Heart left ventricle (tissue), 16 donors: ENCODE measurements around the gene ATP2B2. TPM values are rescaled to one million over a fixed set of nuclear protein-coding genes. Genes with fewer than 3 reads are reported as not detected.

Source experiments
- ATAC-seq, 4 donors: fragments of 200-7000 bp; cut with Tn5 transposase; one replicate each; pipeline ENCODE4 v1.9.1; 2020 to 2022; ENCODE audit warnings: moderate library complexity in 4 of 4, mild to moderate bottlenecking in 3 of 4, moderate number of reproducible peaks in 1 of 4
- DNase-seq, 5 donors: peaks; one replicate each; pipeline ENCODE4 v3.0.0-alpha.2; 2020
- H3K27ac ChIP-seq, 12 donors: fragments of 200-600 bp; sonication (generic) in 4 of 12; one replicate each; pipeline versions ENCODE4 v1.5.0 to v1.8.0; 2016 to 2022; ENCODE audit warnings: mild to moderate bottlenecking in 2 of 12
- H3K27me3 ChIP-seq, 9 donors: fragments of 200-600 bp; sonication (generic) in 2 of 9; one replicate each; pipeline versions ENCODE4 v1.5.1 to v1.8.0; 2016 to 2022; ENCODE audit warnings: mild to moderate bottlenecking in 3 of 9
- H3K36me3 ChIP-seq, 9 donors: fragments of 200-600 bp; sonication (generic) in 2 of 9; one replicate each; pipeline versions ENCODE4 v1.5.0 to v1.8.0; 2018 to 2022; ENCODE audit warnings: mild to moderate bottlenecking in 2 of 9
- H3K4me1 ChIP-seq, 12 donors: fragments of 200-600 bp; sonication (generic) in 4 of 12; one replicate each; pipeline versions ENCODE4 v1.5.0 to v1.8.0; 2016 to 2022; ENCODE audit warnings: mild to moderate bottlenecking in 3 of 12
- H3K4me3 ChIP-seq, 12 donors: fragments of 200-600 bp; sonication (generic) in 4 of 12; one replicate each; pipeline versions ENCODE4 v1.5.0 to v1.8.0; 2017 to 2022; ENCODE audit warnings: mild to moderate bottlenecking in 9 of 12, moderate library complexity in 4 of 12
- H3K9me3 ChIP-seq, 12 donors: fragments of 200-600 bp; sonication (generic) in 4 of 12; one replicate each; pipeline versions ENCODE4 v1.5.0 to v1.8.0; 2016 to 2022; ENCODE audit warnings: mild to moderate bottlenecking in 1 of 12
- POLR2A ChIP-seq, 2 donors: fragments of 450-650 bp; IDR thresholded peaks; one replicate each; pipeline ENCODE4 v1.6.1; 2017; ENCODE audit warnings: antibody characterized with exemption in 2 of 2, mild to moderate bottlenecking in 2 of 2, moderate library complexity in 2 of 2
- WGBS, 4 donors: extraction: QIAGEN DNeasy Blood & Tissue Kit in 2 of 4; methylation state at CpG; one replicate each; pipeline versions ENCODE4 v1.1.5 to v1.1.7; 2013 to 2018; 5-methylcytosine and 5-hydroxymethylcytosine counted together
- intact Hi-C, 10 donors: fragments of 100-400 bp; cut with DNase I; formaldehyde crosslinking; loops; one replicate each; pipeline versions ENCODE4 v1.11.1 to v1.14.2; 2022
- polyA plus RNA-seq, 2 donors: library from polyadenylated mRNA; stranded (reverse); fragments of 200-250 nt; gene quantifications; one replicate each; pipeline ENCODE4 v1.2.3, GENCODE V29; 2013
- total RNA-seq, 9 donors: library from RNA; depleted of rRNA in 2 of 9; stranded (reverse); fragments of >200 nt in 2 of 9; fragmentation: NEBNext Ultra II Directional in 3 of 9; extraction: Animal tissue kit (Norgen Biotek cat#: 25700) in 3 of 9; gene quantifications; one replicate each; pipeline versions ENCODE4 v1.1.0 to v1.2.4, GENCODE V29; 2016 to 2023
- TF ChIP-seq, protein P1 (sequence below), 12 donors: fragments of 200-600 bp; sonication (generic) in 4 of 12; IDR thresholded peaks; one replicate each; pipeline versions ENCODE4 v1.5.0 to v1.8.0; 2018 to 2022; ENCODE audit warnings: antibody characterized with exemption in 12 of 12, mild to moderate bottlenecking in 5 of 12
- donor health status: ischemic (EF 13 %, LVEDD 7.1; RV severe dilation, severe dysfunction).
- donor health status: healthy with polysubstance abuse.
- donor health status: DM: no; HTN: yes; CAD: no.
- donor health status: DM: no; HTN: no; CAD: no.
- donor health status: ischemic (EF 25% LVEDD 6.9; RV normal size, moderate dysfunction).
- donor health status: ischemic (EF 25% LVEDD 5.7; RV mildly dilated, moderate dysfunction).
- donor health status: healthy.
- donor health status: DM: yes; HTN: yes; CAD: no.
- donor health status: ischemic (EF 35%, LVEDD 5.7; RV mildly dilated, moderate dysfunction).
- donor health status: nonischemic (EF 11% LVEDD 7.7; RV severe dilation, severe dysfunction).
- donor health status: DM: yes; HTN: yes; CAD: no.
- donor health status: PGD.
- donor health status: ischemic (EF 29% LVEDD 5.4; RV normal size, mild dysfunction).
- donor health status: nonischemic (EF 23%, LVEDD 6.1; RV moderate dilation, normal function).

Gene ATP2B2
- total and polyA plus RNA-seq, 11 donors = 0.01 to 0.35 (median 0.12) TPM; not detected in 3

DNA sequence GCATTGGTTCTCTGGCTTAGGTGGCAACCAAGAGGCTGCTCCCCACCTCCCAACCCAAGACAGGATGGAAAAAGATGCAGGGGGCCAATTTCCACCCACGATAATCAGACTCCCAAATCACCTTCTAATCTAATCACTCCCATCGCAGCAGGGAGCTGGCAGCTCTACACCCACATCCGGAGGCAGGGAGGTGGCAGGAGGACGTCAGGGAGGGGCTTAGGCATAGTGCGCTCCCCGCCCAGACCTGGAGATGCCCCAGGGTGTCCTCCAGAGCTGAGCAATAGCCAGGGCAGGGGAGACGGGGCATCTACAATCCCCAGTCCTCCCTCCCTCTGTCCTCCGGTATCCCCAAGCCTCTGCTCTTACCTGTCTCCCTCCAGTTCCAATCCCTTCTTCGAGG is 114.0 kb downstream of the ATP2B2 start:
- H3K4me1 ChIP-seq = no peaks in the 10 kb centered on the region
- no peak overlapping the region for H3K27ac ChIP-seq
- TF ChIP-seq, protein P1, sequence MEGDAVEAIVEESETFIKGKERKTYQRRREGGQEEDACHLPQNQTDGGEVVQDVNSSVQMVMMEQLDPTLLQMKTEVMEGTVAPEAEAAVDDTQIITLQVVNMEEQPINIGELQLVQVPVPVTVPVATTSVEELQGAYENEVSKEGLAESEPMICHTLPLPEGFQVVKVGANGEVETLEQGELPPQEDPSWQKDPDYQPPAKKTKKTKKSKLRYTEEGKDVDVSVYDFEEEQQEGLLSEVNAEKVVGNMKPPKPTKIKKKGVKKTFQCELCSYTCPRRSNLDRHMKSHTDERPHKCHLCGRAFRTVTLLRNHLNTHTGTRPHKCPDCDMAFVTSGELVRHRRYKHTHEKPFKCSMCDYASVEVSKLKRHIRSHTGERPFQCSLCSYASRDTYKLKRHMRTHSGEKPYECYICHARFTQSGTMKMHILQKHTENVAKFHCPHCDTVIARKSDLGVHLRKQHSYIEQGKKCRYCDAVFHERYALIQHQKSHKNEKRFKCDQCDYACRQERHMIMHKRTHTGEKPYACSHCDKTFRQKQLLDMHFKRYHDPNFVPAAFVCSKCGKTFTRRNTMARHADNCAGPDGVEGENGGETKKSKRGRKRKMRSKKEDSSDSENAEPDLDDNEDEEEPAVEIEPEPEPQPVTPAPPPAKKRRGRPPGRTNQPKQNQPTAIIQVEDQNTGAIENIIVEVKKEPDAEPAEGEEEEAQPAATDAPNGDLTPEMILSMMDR (IDR thresholded peaks at IDR 0.05) = no peak
- no peak for TF ChIP-seq POLR2A (IDR thresholded peaks at IDR 0.05)
- ATAC-seq = no peak
- peaks cover 0 to 38% (median 25%) of the 10 kb centered on the region in 12 donors for H3K9me3 ChIP-seq
- H3K36me3 ChIP-seq = no peaks in the 10 kb centered on the region
- WGBS, 4 donors = 59 to 63% (median 61%) methylated on average over 8 to 9 of the region's 9 CpGs
- intact Hi-C loops = no loop called here
- no peaks in the 10 kb centered on the region for H3K27me3 ChIP-seq
- H3K4me3 ChIP-seq = no peak overlapping the region
- no peak for DNase-seq

DNA sequence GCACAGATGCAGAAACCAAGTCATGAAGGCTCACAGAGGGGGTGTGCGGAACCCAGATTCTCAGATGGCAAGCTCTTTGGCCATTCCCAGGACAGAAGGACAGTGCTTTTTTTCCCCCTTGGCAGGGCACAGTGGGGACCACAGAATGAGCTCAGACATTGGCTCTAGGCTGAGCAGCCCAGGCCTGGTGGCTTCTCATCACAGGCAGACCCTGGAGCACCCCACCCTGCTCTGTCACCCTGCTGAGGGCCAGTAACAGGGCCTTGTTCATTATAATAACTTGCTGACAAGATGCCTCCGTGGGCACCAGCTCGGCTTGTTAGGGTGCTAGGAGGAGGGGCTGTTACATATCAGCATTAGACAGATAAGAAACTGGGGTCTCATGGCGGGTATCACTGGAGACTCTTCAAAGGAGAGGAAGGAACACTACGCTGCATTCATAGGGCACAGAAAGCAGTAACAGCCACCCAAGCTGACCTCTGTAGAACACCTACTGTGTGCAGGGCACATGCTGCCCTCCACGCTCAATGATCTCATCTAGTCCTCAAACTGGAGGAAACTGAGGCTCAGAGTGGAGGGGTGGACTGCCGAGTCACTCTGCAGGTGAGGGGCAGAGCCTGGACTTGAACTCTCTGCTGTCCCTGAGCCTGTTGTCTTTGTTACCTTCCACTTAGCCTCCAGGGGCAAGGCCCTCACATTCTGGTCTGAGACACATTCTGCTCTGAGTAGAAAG is 114.6 kb downstream of the ATP2B2 start:
- no peak overlapping the region for H3K27ac ChIP-seq
- H3K4me3 ChIP-seq = no peak overlapping the region
- H3K36me3 ChIP-seq = no peaks in the 10 kb centered on the region
- no peaks in the 10 kb centered on the region for H3K27me3 ChIP-seq
- no peak for DNase-seq
- intact Hi-C loops = no loop called here
- H3K9me3 ChIP-seq = peaks cover 0 to 39% (median 25%) of the 10 kb centered on the region in 12 donors
- WGBS, 4 donors = 69 to 76% (median 72%) methylated on average over 7 of the region's 7 CpGs
- TF ChIP-seq, protein P1 (IDR thresholded peaks at IDR 0.05) = no peak
- TF ChIP-seq POLR2A (IDR thresholded peaks at IDR 0.05) = no peak
- no peak for ATAC-seq
- H3K4me1 ChIP-seq = no peaks in the 10 kb centered on the region

GRCh38 chr3:10389995-10390394 is 115.4 kb downstream of the ATP2B2 start:
- intact Hi-C loops = no loop called here
- Histone ChIP-seq H3K27ac (no peak overlapping the region), H3K27me3 (peaks cover 0 to under 1% (median 0%) of the 10 kb centered on the region in 9 donors), H3K9me3 (peaks cover 0 to 39% (median 25%) of the 10 kb centered on the region in 12 donors), H3K4me3 (no peak overlapping the region), H3K4me1 (no peaks in the 10 kb centered on the region), H3K36me3 (no peaks in the 10 kb centered on the region)
- DNase-seq = no peak
- 24 to 40% (median 38%) methylated on average over 2 of the region's 2 CpGs for WGBS, 4 donors
- no peak for ATAC-seq
- TF ChIP-seq, protein P1 (IDR thresholded peaks at IDR 0.05) = no peak
- no peak for TF ChIP-seq POLR2A (IDR thresholded peaks at IDR 0.05)

DNA sequence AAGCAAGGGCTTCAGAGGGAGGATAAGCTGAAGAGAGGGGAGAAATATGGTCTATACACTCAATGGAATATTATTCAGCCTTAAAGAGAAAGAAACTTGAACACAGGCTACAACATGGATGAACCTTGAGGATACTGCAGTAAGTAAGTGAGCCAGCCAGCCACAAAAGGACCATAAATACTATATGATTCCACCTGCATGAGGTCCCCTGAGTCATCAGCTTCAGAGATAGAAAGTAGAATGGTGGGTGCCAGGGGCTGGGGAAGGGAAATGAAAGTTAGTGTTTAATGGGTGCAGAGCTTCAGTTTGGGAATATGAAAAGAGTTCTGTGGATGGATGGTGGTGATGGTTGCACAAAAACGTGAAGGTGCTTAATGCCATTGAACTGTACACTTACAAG is 116.0 kb downstream of the ATP2B2 start:
- DNase-seq = no peak
- TF ChIP-seq, protein P1 (IDR thresholded peaks at IDR 0.05) = no peak
- no peak for TF ChIP-seq POLR2A (IDR thresholded peaks at IDR 0.05)
- peaks cover 0 to 5% (median 0%) of the 10 kb centered on the region in 9 donors for H3K27me3 ChIP-seq
- intact Hi-C loops = no loop called here
- no peak overlapping the region for H3K4me3 ChIP-seq
- no peaks in the 10 kb centered on the region for H3K36me3 ChIP-seq
- WGBS, 4 donors = 43 to 48% (median 45%) methylated on average over 1 of the region's 1 CpG
- no peaks in the 10 kb centered on the region for H3K4me1 ChIP-seq
- no peak overlapping the region for H3K27ac ChIP-seq
- H3K9me3 ChIP-seq = peaks cover 0 to 39% (median 25%) of the 10 kb centered on the region in 12 donors
- no peak for ATAC-seq
